Tibial nerve (tissue), 4 donors: Measurements from ENCODE around the gene CRABP2.

Source experiments
- CTCF ChIP-seq, 5 experiments: fragments of 200-600 bp in 3 of 5; fragments of 450-650 bp in 2 of 5; sonication (generic) in 3 of 5; IDR thresholded peaks; one replicate each; pipeline ENCODE4 v1.5.1; 2016 to 2019; ENCODE audit warnings: antibody characterized with exemption in 5 of 5, mild to moderate bottlenecking in 3 of 5, moderate library complexity in 2 of 5
- EP300 ChIP-seq, 2 donors: sonication (generic); formaldehyde crosslinking; IDR thresholded peaks; one replicate each; pipeline ENCODE4 v1.6.1; 2017; ENCODE audit warnings: antibody characterized with exemption in 2 of 2, mild to moderate bottlenecking in 1 of 2

- TF ChIP-seq EP300 (IDR thresholded peaks at IDR 0.05) = no peak
- no peak for TF ChIP-seq CTCF (IDR thresholded peaks at IDR 0.05)
Measured at GRCh38 chr1:156667610-156667967, 37.8 kb downstream of the CRABP2 start.
